Lung (tissue), 12 donors: Measurements from ENCODE around the gene ZMIZ2. TPM values are rescaled to one million over a fixed set of nuclear protein-coding genes. Genes with fewer than 3 reads are reported as not detected.

Experiments used
- ATAC-seq: fragments of 200-7000 bp; cut with Tn5 transposase; one replicate; pipeline ENCODE4 v1.9.1; 2020; ENCODE audit warnings: moderate number of reproducible peaks; ENCODE audit not compliant: insufficient read depth, low FRiP score
- DNase-seq, 3 donors: peaks; one replicate each; pipeline ENCODE4 v3.0.0-alpha.2; 2013 to 2017
- H3K27ac ChIP-seq, 2 donors: one replicate each; pipeline ENCODE4 v1.5.1; 2013; ENCODE audit warnings: mild to moderate bottlenecking in 2 of 2, moderate library complexity in 2 of 2, control low read depth in 1 of 2, inconsistent platforms in 1 of 2, low read depth in 1 of 2, low read length in 1 of 2
- H3K27me3 ChIP-seq, 3 donors: one replicate each; pipeline ENCODE4 v1.5.1; 2013; ENCODE audit warnings: low read length in 2 of 3; ENCODE audit not compliant: control insufficient read depth in 3 of 3, insufficient read depth in 3 of 3
- H3K36me3 ChIP-seq, 4 donors: one replicate each; pipeline ENCODE4 v1.5.1; 2013; ENCODE audit warnings: low read length in 4 of 4, mild to moderate bottlenecking in 1 of 4, moderate library complexity in 1 of 4; ENCODE audit not compliant: control insufficient read depth in 4 of 4, insufficient read depth in 4 of 4
- H3K4me1 ChIP-seq, 5 donors: one replicate each; pipeline ENCODE4 v1.5.1; 2013; ENCODE audit warnings: low read length in 5 of 5, mild to moderate bottlenecking in 2 of 5, moderate library complexity in 1 of 5; ENCODE audit not compliant: control insufficient read depth in 5 of 5, insufficient read depth in 5 of 5
- H3K4me3 ChIP-seq: one replicate; pipeline ENCODE4 v1.5.1; 2013; ENCODE audit warnings: mild to moderate bottlenecking, control low read depth, moderate library complexity
- H3K9ac ChIP-seq, 2 donors: one replicate each; pipeline ENCODE4 v1.5.1; 2013; ENCODE audit warnings: low read length in 2 of 2, control low read depth in 1 of 2; ENCODE audit not compliant: insufficient read depth in 1 of 2
- H3K9me3 ChIP-seq, 4 donors: one replicate each; pipeline ENCODE4 v1.5.1; 2013; ENCODE audit warnings: low read length in 3 of 4, mild to moderate bottlenecking in 1 of 4, moderate library complexity in 1 of 4; ENCODE audit not compliant: control insufficient read depth in 4 of 4, insufficient read depth in 3 of 4
- WGBS, 2 donors: extraction: QIAGEN DNeasy Blood & Tissue Kit; methylation state at CpG; one replicate each; pipeline ENCODE4 v1.1.7; 2013; 5-methylcytosine and 5-hydroxymethylcytosine counted together
- polyA plus RNA-seq, 2 donors: library from polyadenylated mRNA; stranded (reverse); fragments of 200-250 nt; gene quantifications; one replicate each; pipeline ENCODE4 v1.2.1, GENCODE V29; 2013
- total RNA-seq, 2 donors: library from RNA; depleted of rRNA in 1 of 2; stranded (reverse); fragments of >200 nt in 1 of 2; gene quantifications; one replicate each; pipeline ENCODE4 v1.2.1, GENCODE V29; 2014 to 2021
- TF ChIP-seq, protein P1 (sequence below): IDR thresholded peaks from 2 replicates; pipeline ENCODE4 v1.5.1; 2012; ENCODE audit warnings: mild to moderate bottlenecking; ENCODE audit errors: control extremely low read depth, extremely low read depth
- donor health status: control.
- donor health status: control.
- donor health status: Bipolar disorder and iron deficiency.
- donor health status: healthy.
- donor health status: DM: yes; HTN: yes; CAD: no.

Gene ZMIZ2
- total and polyA plus RNA-seq, 4 donors = 26.2 to 103 (median 53.7) TPM

DNA sequence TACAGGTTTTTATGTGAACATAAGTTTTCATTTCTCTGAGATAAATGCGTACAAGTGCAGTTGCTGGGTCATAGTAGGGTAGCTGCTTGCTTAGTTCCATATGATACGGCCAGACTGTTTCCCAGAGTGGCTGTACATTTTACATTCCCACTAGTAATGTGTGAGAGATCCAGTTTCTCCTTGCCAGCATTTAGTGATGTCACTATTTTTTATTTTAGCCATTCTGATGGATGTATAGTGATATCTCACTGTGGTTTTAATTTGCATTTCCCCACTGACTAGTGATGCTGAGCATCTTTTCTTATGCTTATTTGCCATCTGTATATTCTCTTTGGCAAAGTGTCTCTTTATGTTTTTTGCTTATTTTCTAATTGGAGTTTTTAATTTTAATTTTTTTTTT, 4.2 kb downstream of the ZMIZ2 start:
- Histone ChIP-seq H3K9ac (no peak overlapping the region), H3K36me3 (peaks cover 0 to 11% (median 5%) of the 10 kb centered on the region in 4 donors), H3K4me3 (no peak overlapping the region), H3K9me3 (no peaks in the 10 kb centered on the region), H3K27me3 (no peaks in the 10 kb centered on the region), H3K4me1 (peaks cover 11 to 49% (median 30%) of the 10 kb centered on the region in 5 donors), H3K27ac (no peak overlapping the region)
- TF ChIP-seq, protein P1, sequence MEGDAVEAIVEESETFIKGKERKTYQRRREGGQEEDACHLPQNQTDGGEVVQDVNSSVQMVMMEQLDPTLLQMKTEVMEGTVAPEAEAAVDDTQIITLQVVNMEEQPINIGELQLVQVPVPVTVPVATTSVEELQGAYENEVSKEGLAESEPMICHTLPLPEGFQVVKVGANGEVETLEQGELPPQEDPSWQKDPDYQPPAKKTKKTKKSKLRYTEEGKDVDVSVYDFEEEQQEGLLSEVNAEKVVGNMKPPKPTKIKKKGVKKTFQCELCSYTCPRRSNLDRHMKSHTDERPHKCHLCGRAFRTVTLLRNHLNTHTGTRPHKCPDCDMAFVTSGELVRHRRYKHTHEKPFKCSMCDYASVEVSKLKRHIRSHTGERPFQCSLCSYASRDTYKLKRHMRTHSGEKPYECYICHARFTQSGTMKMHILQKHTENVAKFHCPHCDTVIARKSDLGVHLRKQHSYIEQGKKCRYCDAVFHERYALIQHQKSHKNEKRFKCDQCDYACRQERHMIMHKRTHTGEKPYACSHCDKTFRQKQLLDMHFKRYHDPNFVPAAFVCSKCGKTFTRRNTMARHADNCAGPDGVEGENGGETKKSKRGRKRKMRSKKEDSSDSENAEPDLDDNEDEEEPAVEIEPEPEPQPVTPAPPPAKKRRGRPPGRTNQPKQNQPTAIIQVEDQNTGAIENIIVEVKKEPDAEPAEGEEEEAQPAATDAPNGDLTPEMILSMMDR = no peak
- no peak for DNase-seq
- 97% methylated on average over 2 of the region's 2 CpGs for WGBS, 2 donors
- ATAC-seq = no peak

- peaks cover 8 to 41% (median 25%) of the 10 kb centered on the region in 5 donors for H3K4me1 ChIP-seq
- H3K36me3 ChIP-seq = peaks cover 3 to 23% (median 5%) of the 10 kb centered on the region in 4 donors
- WGBS, 2 donors = 76 to 87% methylated on average over 11 of the region's 11 CpGs
- TF ChIP-seq, protein P1 = no peak
- ATAC-seq = no peak
- DNase-seq = no peak
- peak overlapping the region in 1 of 2 donors; percentile 5 for H3K9ac ChIP-seq
- H3K9me3 ChIP-seq = no peaks in the 10 kb centered on the region
- peak overlapping the region in 1 of 2 donors; percentile 8 for H3K27ac ChIP-seq
- no peak overlapping the region for H3K4me3 ChIP-seq
- H3K27me3 ChIP-seq = no peaks in the 10 kb centered on the region
Observed at GRCh38 chr7:44754802-44755697, 6.4 kb downstream of the ZMIZ2 start.

GRCh38 chr7:44755698-44756627, 7.3 kb downstream of the ZMIZ2 start:
- TF ChIP-seq, protein P1 = no peak
- Histone ChIP-seq H3K36me3 (peaks cover 3 to 30% (median 4%) of the 10 kb centered on the region in 4 donors), H3K9me3 (no peaks in the 10 kb centered on the region), H3K9ac (peak overlapping the region in 1 of 2 donors; percentile 5), H3K27me3 (no peaks in the 10 kb centered on the region), H3K4me3 (no peak overlapping the region), H3K4me1 (peaks cover 4 to 32% (median 24%) of the 10 kb centered on the region in 5 donors), H3K27ac (peak overlapping the region in 1 of 2 donors; percentile 7)
- DNase-seq = peak in 2 of 3 donors; percentile 36 to 65
- WGBS, 2 donors = 61 to 76% methylated on average over 17 of the region's 17 CpGs
- ATAC-seq = no peak
